BLaER1 treated with 17β-estradiol and CSF1 and Interleukin-3, amounts not matched to agents 10 nM and 100 nM (cell line): Measurements from ENCODE around the gene FILIP1L.
"Not testable (repeated sequence)": the region's sequence is repeated elsewhere in the genome, so short reads cannot be mapped to it uniquely, and the experiment has no call there.

Experiments
- H3K27ac ChIP-seq, 11 experiments: shearing (Covaris generic); formaldehyde crosslinking; 2 replicates each; pipeline ENCODE4 v1.8.1; 2022
- H3K27me3 ChIP-seq, 11 experiments: shearing (Covaris generic); formaldehyde crosslinking; 2 replicates each; pipeline ENCODE4 v1.8.1; 2022
- H3K36me3 ChIP-seq, 11 experiments: shearing (Covaris generic); formaldehyde crosslinking; 2 replicates each; pipeline ENCODE4 v1.8.1; 2022
- H3K4me1 ChIP-seq, 10 experiments: shearing (Covaris generic); formaldehyde crosslinking; 2 replicates each; pipeline ENCODE4 v1.8.1; 2022
- H3K4me2 ChIP-seq, 11 experiments: shearing (Covaris generic); formaldehyde crosslinking; 2 replicates each; pipeline ENCODE4 v1.8.1; 2022
- H3K4me3 ChIP-seq, 10 experiments: shearing (Covaris generic); formaldehyde crosslinking; 2 replicates each; pipeline ENCODE4 v1.8.1; 2022
- H3K9ac ChIP-seq, 11 experiments: shearing (Covaris generic); formaldehyde crosslinking; 2 replicates each; pipeline ENCODE4 v1.8.1; 2022
- H3K9me3 ChIP-seq, 11 experiments: shearing (Covaris generic); formaldehyde crosslinking; replicated peaks in 1 of 11; 2 replicates each; pipeline ENCODE4 v1.8.1; 2022
- H4K20me1 ChIP-seq, 11 experiments: shearing (Covaris generic); formaldehyde crosslinking; 2 replicates each; pipeline ENCODE4 v1.8.1; 2022
- Cebpa-rat ChIP-seq, 11 experiments: shearing (Covaris generic); IDR thresholded peaks; 2 replicates each; pipeline ENCODE4 v1.8.1; 2022

The FILIP1L gene

GRCh38 chr3:99843590-99844258 lies 270.6 kb downstream of the FILIP1L start:
- no peak overlapping the region for H3K4me3 ChIP-seq
- no peak overlapping the region; a peak in 1 of 22 replicates for H3K9ac ChIP-seq
- H3K27ac ChIP-seq = peak overlapping the region in 2 of 11 experiments; percentile 4 to 14; a peak in 2 of 22 replicates
- peaks cover 28 to 44% (median 39%) of the 10 kb centered on the region in 10 experiments for H3K4me1 ChIP-seq
- H3K27me3 ChIP-seq = no peaks in the 10 kb centered on the region
- peaks cover 0 to 5% (median 0%) of the 10 kb centered on the region in 11 experiments; a peak in 1 of 22 replicates for H3K36me3 ChIP-seq
- peak overlapping the region; percentile 35 to 85 (median 74); a peak in 21 of 22 replicates for H3K4me2 ChIP-seq
- peaks cover 0 to 7% (median 0%) of the 10 kb centered on the region in 11 experiments; a peak in 5 of 22 replicates for H3K9me3 ChIP-seq
- peaks cover 0 to 83% (median 11%) of the 10 kb centered on the region in 11 experiments; a peak in 10 of 22 replicates for H4K20me1 ChIP-seq
- no peak for TF ChIP-seq Cebpa-rat (IDR thresholded peaks at IDR 0.05)

DNA sequence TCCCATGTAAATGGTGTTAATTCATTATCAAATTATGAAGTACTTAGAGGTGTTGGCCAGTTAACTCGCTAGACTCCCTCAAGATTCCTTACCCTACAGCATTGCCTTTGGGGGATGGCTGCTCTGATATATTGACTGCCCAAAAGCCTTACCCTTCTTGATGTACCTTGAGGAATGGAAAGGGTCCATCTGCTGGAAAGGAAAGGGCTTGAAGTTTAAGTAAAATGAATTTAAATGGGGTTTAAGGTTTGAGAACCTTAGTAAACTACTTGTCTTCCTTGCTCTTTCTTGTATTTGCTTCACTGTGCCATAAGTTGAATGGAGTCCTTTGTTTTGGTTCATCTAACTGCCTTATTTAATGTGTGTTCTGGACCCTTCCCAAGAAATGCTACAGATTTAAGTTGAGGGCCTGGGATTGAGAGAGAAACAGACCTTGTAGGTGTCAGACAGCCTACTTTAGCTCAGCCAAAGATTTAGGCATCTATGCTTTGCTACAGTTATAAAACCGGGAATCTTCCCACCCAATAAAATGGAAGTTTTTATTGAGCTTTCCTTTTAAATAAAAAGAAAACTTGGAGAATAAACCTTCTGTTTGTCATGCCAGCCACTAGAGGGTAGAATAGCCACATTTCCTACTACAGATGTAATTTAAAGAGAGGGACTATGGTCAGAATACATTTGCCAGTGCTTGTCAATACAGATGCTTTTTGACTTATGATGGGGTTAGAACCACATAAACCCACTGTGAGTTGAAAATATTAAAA lies 271.3 kb downstream of the FILIP1L start:
- Histone ChIP-seq H3K4me3 (no peak overlapping the region), H3K4me2 (peak overlapping the region in 4 of 11 experiments; percentile 35 to 85 (median 80); a peak in 3 of 22 replicates), H3K4me1 (peaks cover 28 to 44% (median 39%) of the 10 kb centered on the region in 10 experiments), H3K27ac (no peak overlapping the region), H4K20me1 (peaks cover 0 to 83% (median 10%) of the 10 kb centered on the region in 11 experiments; a peak in 12 of 22 replicates), H3K36me3 (peaks cover 0 to 2% (median 0%) of the 10 kb centered on the region in 11 experiments; a peak in 1 of 22 replicates), H3K9me3 (no peaks in the 10 kb centered on the region), H3K27me3 (no peaks in the 10 kb centered on the region), H3K9ac (no peak overlapping the region)
- no peak for TF ChIP-seq Cebpa-rat (IDR thresholded peaks at IDR 0.05)

GRCh38 chr3:99841949-99842348 lies 272.4 kb downstream of the FILIP1L start:
- Histone ChIP-seq H4K20me1 (peaks cover 0 to 93% (median 19%) of the 10 kb centered on the region in 11 experiments; a peak in 12 of 22 replicates), H3K4me1 (peaks cover 28 to 38% (median 35%) of the 10 kb centered on the region in 10 experiments)
- H3K9me3 ChIP-seq, H3K9ac ChIP-seq, H3K4me3 ChIP-seq, H3K4me2 ChIP-seq, H3K27me3 ChIP-seq, H3K36me3 ChIP-seq, H3K27ac ChIP-seq: not testable (repeated sequence)

GRCh38 chr3:99839613-99840012 lies 274.7 kb downstream of the FILIP1L start:
- H3K4me2 ChIP-seq = no peak overlapping the region
- peaks cover 0 to 97% (median 19%) of the 10 kb centered on the region in 11 experiments; a peak in 12 of 22 replicates for H4K20me1 ChIP-seq
- no peak overlapping the region for H3K4me3 ChIP-seq
- no peaks in the 10 kb centered on the region for H3K27me3 ChIP-seq
- H3K9ac ChIP-seq = no peak overlapping the region
- no peaks in the 10 kb centered on the region for H3K9me3 ChIP-seq
- no peak for TF ChIP-seq Cebpa-rat (IDR thresholded peaks at IDR 0.05)
- H3K4me1 ChIP-seq = peaks cover 12 to 18% (median 14%) of the 10 kb centered on the region in 10 experiments
- H3K27ac ChIP-seq = no peak overlapping the region
- peaks cover 0 to 4% (median 0%) of the 10 kb centered on the region in 11 experiments; a peak in 1 of 22 replicates for H3K36me3 ChIP-seq

DNA sequence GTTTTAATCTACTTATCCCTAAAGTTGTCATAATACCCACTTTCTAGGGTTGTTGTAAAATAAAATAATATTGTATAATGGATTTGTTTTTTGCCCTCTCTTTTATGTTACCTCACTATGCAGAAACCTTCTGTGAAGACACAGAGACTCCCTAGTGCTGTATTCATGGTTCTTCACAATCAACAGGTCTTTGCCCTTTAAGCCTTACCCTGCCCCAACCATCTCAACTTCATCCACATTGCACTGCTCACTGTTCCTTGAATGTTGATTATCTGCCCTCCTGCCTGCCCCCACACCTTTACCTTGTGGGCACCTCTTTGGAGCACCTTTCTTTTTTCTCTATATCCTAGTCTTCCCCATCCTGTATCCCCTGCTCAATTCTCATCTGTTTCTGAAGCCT lies 275.5 kb downstream of the FILIP1L start:
- no peak for TF ChIP-seq Cebpa-rat (IDR thresholded peaks at IDR 0.05)
- Histone ChIP-seq H3K4me3 (no peak overlapping the region), H3K9ac (no peak overlapping the region), H3K36me3 (peaks cover 0 to 4% (median 0%) of the 10 kb centered on the region in 11 experiments; a peak in 1 of 22 replicates), H3K4me1 (peaks cover 5 to 16% (median 12%) of the 10 kb centered on the region in 10 experiments), H3K27ac (no peak overlapping the region), H3K4me2 (no peak overlapping the region), H3K9me3 (no peaks in the 10 kb centered on the region), H4K20me1 (peaks cover 0 to 97% (median 24%) of the 10 kb centered on the region in 11 experiments; a peak in 12 of 22 replicates), H3K27me3 (no peaks in the 10 kb centered on the region)

- no peak overlapping the region for H3K4me3 ChIP-seq
- no peak overlapping the region for H3K9ac ChIP-seq
- peaks cover 0 to 97% (median 31%) of the 10 kb centered on the region in 11 experiments; a peak in 12 of 22 replicates for H4K20me1 ChIP-seq
- TF ChIP-seq Cebpa-rat (IDR thresholded peaks at IDR 0.05) = no peak
- H3K4me1 ChIP-seq = peaks cover 0 to 16% (median 10%) of the 10 kb centered on the region in 10 experiments; a peak in 12 of 20 replicates
- H3K27ac ChIP-seq = no peak overlapping the region
- no peaks in the 10 kb centered on the region for H3K9me3 ChIP-seq
- peaks cover 0 to 4% (median 0%) of the 10 kb centered on the region in 11 experiments; a peak in 1 of 22 replicates for H3K36me3 ChIP-seq
- no peak overlapping the region for H3K4me2 ChIP-seq
- H3K27me3 ChIP-seq = no peaks in the 10 kb centered on the region
Measured at GRCh38 chr3:99837715-99838114, 276.6 kb downstream of the FILIP1L start.

- no peak overlapping the region for H3K9ac ChIP-seq
- H3K27me3 ChIP-seq = no peaks in the 10 kb centered on the region
- H3K27ac ChIP-seq = no peak overlapping the region
- no peak overlapping the region for H3K4me3 ChIP-seq
- no peaks in the 10 kb centered on the region for H3K9me3 ChIP-seq
- TF ChIP-seq Cebpa-rat (IDR thresholded peaks at IDR 0.05) = no peak
- H3K36me3 ChIP-seq = peaks cover 0 to 4% (median 0%) of the 10 kb centered on the region in 11 experiments; a peak in 1 of 22 replicates
- peaks cover 0 to 97% (median 31%) of the 10 kb centered on the region in 11 experiments; a peak in 14 of 22 replicates for H4K20me1 ChIP-seq
- H3K4me1 ChIP-seq = peaks cover 0 to 16% (median 10%) of the 10 kb centered on the region in 10 experiments; a peak in 12 of 20 replicates
- no peak overlapping the region for H3K4me2 ChIP-seq
Measured at GRCh38 chr3:99836681-99837080, 277.6 kb downstream of the FILIP1L start.

DNA sequence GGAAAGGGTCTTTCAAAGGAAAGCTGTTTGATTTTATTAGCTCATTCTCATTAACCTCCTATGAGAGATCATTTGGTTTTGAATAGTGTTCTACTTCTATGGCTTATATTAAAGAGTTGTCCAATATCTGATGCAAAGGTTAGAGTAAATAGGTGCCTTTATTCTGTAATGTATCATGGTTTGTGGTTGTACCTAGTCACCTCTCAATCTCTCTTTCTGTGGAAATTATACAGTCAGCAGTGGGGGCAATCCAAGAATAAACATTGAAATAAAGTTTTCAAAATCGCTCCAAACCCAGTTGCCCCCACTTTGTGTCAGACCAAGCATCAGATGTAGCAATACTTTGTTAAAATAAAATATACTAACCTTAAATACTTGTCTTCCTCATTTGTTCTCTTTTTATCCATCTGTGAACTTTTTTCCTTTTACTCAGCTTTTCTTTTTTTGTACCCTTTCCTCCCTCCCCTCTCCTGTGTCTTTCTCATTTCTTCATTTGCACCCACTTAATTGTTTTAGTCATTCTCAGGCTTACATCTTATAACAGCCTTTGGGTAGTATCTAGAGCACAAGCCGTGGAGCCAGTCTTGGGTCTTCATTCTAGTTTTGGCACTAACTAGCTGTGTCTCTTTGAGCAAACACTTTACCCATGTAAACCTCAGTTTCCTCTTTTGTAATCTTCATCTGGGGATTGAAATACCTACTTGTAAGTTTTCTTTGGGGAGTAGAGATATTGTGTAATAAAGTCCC lies 279.9 kb downstream of the FILIP1L start:
- Histone ChIP-seq H4K20me1 (peaks cover 0 to 100% (median 34%) of the 10 kb centered on the region in 11 experiments; a peak in 14 of 22 replicates), H3K36me3 (peaks cover 0 to 4% (median 0%) of the 10 kb centered on the region in 11 experiments; a peak in 1 of 22 replicates), H3K27ac (no peak overlapping the region), H3K4me1 (peaks cover 0 to 16% (median 10%) of the 10 kb centered on the region in 10 experiments; a peak in 12 of 20 replicates), H3K9me3 (no peaks in the 10 kb centered on the region), H3K27me3 (no peaks in the 10 kb centered on the region), H3K9ac (no peak overlapping the region), H3K4me2 (peak overlapping the region in 5 of 11 experiments; percentile 2 to 12 (median 6); a peak in 6 of 22 replicates), H3K4me3 (no peak overlapping the region)
- no peak for TF ChIP-seq Cebpa-rat (IDR thresholded peaks at IDR 0.05)
